Measurements from ENCODE around the gene APOBEC4. TPM values are rescaled to one million over a fixed set of nuclear protein-coding genes. Genes with fewer than 3 reads are reported as not detected.

Gene APOBEC4
- total RNA-seq, 1 donor from 2014 or later: not detected

- Histone ChIP-seq H3K4me3 (ENCODE audit: low read depth, low read length) (no peak overlapping the region), H3K36me3 (ENCODE audit: control insufficient read depth, insufficient read depth, low read length) (no peaks in the 10 kb centered on the region), H3K27me3 (ENCODE audit: control insufficient read depth, insufficient read depth, low read length) (no peaks in the 10 kb centered on the region)
- TF ChIP-seq CTCF (IDR thresholded peaks at IDR 0.05; ENCODE audit: insufficient read depth, low read length, poor library complexity, severe bottlenecking): no peak
- DNase-seq (ENCODE audit: low read depth): no peak
Measured at GRCh38 chr1:183600634-183601033, 52.5 kb downstream of the APOBEC4 start.

- no peak for DNase-seq (ENCODE audit: low read depth)
- TF ChIP-seq CTCF (IDR thresholded peaks at IDR 0.05; ENCODE audit: insufficient read depth, low read length, poor library complexity, severe bottlenecking): no peak
- no peaks in the 10 kb centered on the region for H3K36me3 ChIP-seq (ENCODE audit: control insufficient read depth, insufficient read depth, low read length)
- H3K4me3 ChIP-seq (ENCODE audit: low read depth, low read length): no peak overlapping the region
- H3K27me3 ChIP-seq (ENCODE audit: control insufficient read depth, insufficient read depth, low read length): no peaks in the 10 kb centered on the region
Measured at GRCh38 chr1:183600136-183600535, 53.0 kb downstream of the APOBEC4 start.

- no peaks in the 10 kb centered on the region for H3K36me3 ChIP-seq (ENCODE audit: control insufficient read depth, insufficient read depth, low read length)
- no peaks in the 10 kb centered on the region for H3K27me3 ChIP-seq (ENCODE audit: control insufficient read depth, insufficient read depth, low read length)
- no peak for DNase-seq (ENCODE audit: low read depth)
- no peak overlapping the region for H3K4me3 ChIP-seq (ENCODE audit: low read depth, low read length)
- TF ChIP-seq CTCF (IDR thresholded peaks at IDR 0.05; ENCODE audit: insufficient read depth, low read length, poor library complexity, severe bottlenecking): no peak
Measured at GRCh38 chr1:183598386-183598785, 54.7 kb downstream of the APOBEC4 start.

GRCh38 chr1:183597656-183598347, 55.3 kb downstream of the APOBEC4 start:
- no peaks in the 10 kb centered on the region for H3K27me3 ChIP-seq (ENCODE audit: control insufficient read depth, insufficient read depth, low read length)
- no peak for TF ChIP-seq CTCF (IDR thresholded peaks at IDR 0.05; ENCODE audit: insufficient read depth, low read length, poor library complexity, severe bottlenecking)
- H3K36me3 ChIP-seq (ENCODE audit: control insufficient read depth, insufficient read depth, low read length): no peaks in the 10 kb centered on the region
- H3K4me3 ChIP-seq (ENCODE audit: low read depth, low read length): no peak overlapping the region
- DNase-seq (ENCODE audit: low read depth): no peak

- no peaks in the 10 kb centered on the region for H3K27me3 ChIP-seq (ENCODE audit: control insufficient read depth, insufficient read depth, low read length)
- no peak for TF ChIP-seq CTCF (IDR thresholded peaks at IDR 0.05; ENCODE audit: insufficient read depth, low read length, poor library complexity, severe bottlenecking)
- no peak overlapping the region for H3K4me3 ChIP-seq (ENCODE audit: low read depth, low read length)
- no peak for DNase-seq (ENCODE audit: low read depth)
- H3K36me3 ChIP-seq (ENCODE audit: control insufficient read depth, insufficient read depth, low read length): no peaks in the 10 kb centered on the region
Measured at GRCh38 chr1:183596500-183596899, 56.6 kb downstream of the APOBEC4 start.

Other genes starting within 250 kb of the APOBEC4 start
- 0.27 and 1.0 TPM in 2 replicates for gene NMNAT2, start 234.9 kb downstream of the APOBEC4 start, total RNA-seq
- gene SMG7, start 180.8 kb downstream of the APOBEC4 start, total RNA-seq: 54.3 and 62.2 TPM in 2 replicates
- gene NCF2, start 62.9 kb downstream of the APOBEC4 start, total RNA-seq: 62.5 and 86.1 TPM in 2 replicates
- 140 and 163 TPM in 2 replicates for gene ARPC5, start 17.5 kb downstream of the APOBEC4 start, total RNA-seq
- gene RGL1, start 151.8 kb upstream of the APOBEC4 start, total RNA-seq: 3.2 and 3.6 TPM in 2 replicates

Data from kidney epithelial cell (primary cell).